GM19099 (cell line): ENCODE results near the gene MALL.

Source experiments
- POLR2A ChIP-seq: IDR thresholded peaks from 3 replicates; pipeline ENCODE4 v1.6.1; 2011; ENCODE audit warnings: low read depth; ENCODE audit not compliant: insufficient read length; ENCODE audit errors: extremely low read depth

Gene MALL

DNA sequence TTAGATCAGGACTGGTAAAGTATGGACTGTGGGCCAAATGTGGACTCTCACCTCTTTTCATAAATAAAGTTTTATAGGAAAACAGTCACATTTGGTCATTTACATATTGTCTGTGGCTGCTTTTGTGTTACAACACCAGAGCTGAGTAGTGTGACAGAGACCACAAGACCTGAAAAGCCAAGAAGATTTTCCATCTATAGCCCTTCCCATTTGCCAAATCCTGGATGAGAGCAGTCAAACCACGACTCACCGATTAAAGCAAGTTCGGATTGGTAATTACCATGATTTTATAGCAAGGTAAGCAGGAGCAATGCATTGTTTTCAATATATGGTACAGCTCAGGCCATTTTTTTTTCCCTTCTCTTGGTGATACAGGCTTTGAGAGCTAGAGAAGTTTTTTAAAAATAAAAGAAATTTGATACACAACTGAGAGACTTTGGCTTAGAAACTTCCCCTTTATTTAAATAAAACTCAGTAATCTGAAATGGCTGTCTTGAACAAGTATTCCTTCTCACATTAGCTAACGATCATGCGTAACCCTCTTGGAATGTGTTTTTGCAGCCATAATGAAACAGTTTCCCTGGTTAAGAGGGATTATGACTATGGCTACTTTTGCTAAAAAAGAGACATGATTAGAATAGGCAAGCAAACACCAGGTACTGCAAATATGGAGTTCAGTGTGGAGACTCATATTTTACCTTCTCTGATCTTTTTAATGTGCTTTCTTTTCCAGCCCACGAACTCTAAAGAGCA is 9.5 kb upstream of the MALL start:
- TF ChIP-seq POLR2A = no peak

DNA sequence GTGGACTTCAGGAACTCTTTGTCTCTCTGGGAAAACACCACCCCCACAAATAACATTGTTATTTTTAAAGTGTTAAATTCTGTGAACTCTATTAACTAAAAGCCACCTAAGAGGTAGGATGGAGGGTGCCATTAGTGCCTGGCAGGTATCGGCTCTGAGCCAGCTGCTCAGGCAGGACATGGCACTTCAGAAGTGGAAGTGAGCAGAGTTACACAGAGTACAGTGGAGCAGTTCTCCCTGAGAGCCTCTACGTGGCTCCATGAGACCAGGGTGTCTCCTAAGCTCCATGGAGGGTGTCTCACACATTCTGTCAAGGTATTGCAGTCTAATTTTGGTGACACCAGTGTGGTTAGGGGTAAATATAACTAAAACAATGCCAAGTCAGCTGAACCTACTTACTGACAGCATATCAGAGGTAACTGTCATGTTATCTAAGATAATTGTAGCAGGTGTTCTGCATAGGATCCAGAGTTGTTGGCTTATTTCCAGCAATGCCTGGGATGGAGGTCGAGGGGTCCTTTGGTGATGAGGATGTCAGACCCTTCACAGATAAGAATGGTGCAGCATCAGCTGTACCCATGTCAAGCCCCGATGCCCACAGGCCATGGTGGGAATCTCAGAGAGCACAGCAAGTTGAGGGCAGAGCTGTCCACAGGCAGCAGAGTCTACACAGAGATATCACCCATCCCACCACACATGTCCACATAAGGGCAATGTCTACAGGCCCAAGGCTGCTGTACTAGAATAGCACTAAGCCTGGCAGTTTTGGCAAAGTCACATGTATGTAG is 8.6 kb upstream of the MALL start:
- TF ChIP-seq POLR2A = no peak

DNA sequence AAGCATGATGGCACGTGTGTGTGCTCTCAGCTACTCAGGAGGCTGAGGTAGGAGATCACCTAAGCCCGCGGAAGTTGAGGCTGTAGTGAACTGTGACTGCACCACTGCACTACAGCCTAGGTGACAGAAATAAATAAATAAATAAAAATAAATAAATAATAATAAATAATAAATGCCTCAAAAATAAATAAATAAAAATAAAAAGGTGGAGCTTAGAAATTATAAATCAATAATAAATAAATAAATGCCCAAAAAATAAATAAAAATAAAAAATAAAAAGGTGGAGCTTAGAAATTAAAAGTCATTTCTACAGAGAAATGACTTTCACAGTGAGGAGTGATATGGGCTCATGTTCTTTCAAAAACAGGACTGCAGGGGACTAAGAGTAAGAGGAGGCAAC is 6.0 kb upstream of the MALL start:
- no peak for TF ChIP-seq POLR2A

DNA sequence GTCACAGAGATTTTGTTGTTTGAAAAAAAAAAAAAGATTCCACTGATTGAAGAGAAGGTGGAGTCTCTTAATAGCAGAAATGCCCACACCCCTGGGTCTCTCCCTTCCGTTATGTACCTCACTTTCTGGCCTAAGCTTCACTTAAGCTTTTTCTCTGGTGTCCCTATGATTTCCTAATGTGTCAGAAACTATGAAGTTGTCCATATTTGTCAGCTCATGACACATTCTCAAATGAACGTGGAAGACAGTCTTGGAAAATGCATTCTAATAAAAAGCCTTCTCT is 5.4 kb upstream of the MALL start:
- no peak for TF ChIP-seq POLR2A

DNA sequence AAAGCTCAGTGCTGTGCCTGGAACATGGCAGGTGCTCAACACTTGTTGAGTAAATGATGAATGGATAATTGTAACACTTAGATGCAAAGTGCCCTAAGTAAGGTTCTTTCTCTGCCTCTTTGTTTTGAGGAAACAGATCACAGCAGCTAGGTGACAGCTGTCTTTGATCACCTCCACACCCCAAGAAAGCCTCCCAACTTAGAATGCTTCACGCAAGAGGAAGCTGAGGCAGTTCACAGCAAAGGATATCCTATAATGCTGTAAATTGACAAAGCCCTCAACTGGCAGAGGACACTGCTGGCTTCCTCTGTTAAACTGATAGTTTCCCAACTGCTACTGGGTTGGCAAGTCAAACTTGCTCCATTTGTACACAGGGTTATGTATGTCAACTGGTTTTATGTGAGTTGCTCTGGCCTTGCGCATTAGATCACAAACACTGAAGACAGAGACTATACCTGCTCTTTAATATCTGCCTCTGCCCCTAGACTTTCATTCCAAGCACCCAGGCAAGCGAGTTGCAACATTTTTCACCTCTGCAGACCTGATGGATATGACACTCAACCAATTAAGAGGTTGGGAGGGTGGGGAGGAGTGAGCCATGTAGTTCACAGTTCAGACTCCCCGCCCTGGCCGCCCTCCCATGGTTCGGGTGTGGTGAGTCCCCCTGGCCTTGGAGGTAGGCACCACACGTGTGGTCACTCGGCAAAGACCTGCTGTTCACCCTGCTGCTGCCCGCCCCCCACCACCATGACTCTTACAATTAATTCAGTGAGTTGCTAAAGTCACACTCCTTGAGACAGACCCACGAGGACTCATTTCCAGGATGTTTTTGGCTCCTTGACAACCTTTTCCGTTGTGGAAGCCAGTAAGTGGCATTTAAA is 4.8 kb upstream of the MALL start:
- no peak for TF ChIP-seq POLR2A

DNA sequence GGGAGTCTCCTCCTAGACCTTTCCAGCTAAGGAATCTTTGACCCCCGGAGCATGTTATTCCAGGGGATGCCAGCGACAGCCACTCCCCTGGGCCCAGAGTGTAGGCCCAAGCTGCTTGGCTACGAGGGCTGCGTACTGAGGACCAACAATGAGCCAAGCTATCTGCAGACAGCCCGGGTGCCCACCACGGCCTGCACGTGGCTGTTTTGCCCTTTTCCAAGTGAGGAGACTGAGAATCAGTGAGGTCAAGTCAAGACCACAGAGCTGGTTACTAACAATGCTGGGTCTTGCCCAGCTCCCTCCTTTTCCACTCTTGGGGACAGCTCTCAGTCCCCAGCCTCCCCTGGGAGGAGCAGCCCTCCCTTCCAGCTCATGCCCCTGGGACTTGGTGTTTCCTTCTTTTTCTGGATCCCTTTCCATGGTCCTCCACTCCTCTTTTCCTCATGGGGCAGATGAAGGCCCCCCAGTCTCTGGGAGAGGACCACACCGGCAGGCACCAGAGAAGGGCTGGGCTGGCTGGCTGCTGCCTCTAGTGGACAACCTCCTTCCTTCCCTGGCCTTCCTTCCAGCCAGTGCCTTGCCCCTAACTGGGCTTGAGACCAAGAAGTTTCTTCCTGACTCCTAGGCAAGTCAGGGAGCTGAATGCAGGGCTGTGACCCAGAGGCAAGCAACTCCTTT is 550 bp upstream of the MALL start:
- no peak for TF ChIP-seq POLR2A

DNA sequence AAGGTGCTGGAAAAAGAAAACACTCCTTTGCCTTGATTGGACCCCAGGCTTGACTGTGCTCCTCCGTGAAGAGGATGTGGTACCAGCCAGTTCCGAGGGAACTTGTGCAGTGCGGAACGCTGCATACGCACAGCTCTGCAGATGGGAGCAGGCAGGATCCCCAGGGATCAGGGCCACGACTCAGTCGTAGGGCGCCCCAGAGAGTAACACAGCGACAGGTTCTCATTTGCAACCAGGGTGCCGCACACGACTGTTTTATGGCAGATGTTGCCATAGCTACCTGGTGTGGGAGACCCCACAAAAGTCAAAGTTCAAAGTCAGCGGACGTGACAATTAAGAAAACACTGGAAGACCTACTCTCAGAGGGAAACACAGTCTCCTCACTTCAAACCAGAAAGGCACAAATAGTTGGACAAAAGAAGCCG is 779 bp downstream of the MALL start:
- TF ChIP-seq POLR2A = no peak

DNA sequence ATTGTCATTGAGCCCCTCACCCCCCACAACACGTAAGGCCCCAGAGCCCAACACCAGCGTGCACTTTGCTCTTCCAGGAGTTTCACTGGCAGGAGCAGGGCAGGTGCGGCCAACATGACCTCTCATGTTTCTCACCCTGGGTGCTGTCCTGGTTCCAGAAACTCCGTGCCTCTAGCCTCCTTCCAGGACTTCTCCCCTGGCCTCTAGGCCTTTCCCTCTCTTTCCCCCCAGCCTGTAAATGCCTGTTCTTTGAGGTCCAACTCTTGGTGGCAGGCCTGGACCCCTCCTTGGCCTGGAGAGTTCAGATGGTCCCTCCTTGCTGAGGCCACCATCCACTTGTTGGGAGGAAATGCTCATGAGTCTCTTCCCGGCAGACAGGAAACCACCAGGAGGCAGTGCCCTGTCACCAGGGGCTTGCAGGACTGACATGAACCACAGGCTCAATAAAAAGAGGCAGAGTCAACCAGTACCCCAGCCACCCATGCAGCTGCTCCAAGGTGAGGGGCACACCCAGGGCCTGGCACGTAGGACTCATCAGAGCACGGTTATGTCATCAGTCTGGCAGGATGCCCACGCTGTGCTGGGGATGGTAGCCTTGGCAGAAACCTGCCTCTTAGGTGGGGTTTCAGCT is 1.5 kb downstream of the MALL start:
- no peak for TF ChIP-seq POLR2A

DNA sequence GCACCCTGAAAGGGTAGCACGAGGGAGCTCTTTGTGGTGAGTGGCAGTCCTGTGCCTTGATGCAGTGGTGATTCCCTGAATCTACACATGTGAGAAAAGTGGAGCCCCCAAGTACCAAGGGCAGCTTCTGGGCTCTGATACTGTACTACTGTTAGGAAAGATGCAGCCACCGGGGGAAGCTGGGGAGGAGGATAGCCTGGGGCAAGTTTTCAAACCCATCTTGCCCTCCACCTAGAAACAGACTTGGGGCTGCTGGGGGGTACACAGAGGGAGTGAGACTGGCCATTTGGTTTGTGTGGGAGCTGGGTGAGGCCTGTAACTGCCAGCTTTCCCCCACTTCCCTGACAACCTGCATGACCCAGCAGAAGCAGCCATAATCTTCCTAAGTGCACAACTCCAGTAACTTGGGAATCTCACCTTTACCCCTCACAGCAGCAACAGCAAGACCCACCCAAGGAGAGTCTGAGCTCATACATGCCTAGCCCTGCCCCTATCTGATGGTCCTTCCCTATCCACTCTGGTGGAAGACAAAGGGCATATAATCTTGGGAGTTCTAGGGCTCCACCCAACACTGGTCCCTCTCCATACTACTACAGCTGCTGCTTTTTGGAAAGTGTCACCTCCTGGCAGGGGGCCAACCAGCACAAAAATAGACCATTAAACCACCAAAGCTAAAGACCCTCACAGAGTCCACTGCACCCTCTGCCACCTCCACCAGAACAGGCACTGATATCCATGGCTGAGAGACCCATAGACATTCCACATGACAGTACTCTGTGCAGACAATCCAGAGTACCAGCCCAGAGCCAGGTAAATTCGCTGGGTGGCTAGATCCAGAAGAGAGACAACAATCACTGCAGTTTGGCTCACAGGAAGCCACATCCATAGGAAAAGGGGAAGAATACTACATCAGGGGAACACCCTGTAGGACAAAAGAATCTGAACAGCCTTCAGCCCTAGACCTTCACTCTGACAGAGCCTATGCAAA is 8.2 kb downstream of the MALL start:
- no peak for TF ChIP-seq POLR2A

DNA sequence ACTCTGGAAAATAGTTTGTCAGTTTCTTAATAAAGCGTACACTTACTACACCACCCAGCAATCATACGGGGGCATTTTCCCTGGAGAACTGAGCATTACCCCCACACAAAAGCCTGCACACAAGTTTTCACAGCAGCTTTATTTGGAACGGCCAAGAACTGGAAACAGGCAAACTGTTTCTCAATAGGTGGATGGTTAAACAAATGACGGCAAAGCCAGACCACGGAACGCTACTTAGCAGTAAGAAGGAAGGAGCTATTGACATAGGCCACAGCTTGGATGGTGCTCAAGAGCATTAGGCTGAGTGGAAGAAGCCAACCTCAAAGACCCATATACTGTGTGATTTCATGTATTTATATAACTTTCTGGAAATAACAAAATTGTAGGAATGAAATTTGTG is 9.0 kb downstream of the MALL start:
- no peak for TF ChIP-seq POLR2A

DNA sequence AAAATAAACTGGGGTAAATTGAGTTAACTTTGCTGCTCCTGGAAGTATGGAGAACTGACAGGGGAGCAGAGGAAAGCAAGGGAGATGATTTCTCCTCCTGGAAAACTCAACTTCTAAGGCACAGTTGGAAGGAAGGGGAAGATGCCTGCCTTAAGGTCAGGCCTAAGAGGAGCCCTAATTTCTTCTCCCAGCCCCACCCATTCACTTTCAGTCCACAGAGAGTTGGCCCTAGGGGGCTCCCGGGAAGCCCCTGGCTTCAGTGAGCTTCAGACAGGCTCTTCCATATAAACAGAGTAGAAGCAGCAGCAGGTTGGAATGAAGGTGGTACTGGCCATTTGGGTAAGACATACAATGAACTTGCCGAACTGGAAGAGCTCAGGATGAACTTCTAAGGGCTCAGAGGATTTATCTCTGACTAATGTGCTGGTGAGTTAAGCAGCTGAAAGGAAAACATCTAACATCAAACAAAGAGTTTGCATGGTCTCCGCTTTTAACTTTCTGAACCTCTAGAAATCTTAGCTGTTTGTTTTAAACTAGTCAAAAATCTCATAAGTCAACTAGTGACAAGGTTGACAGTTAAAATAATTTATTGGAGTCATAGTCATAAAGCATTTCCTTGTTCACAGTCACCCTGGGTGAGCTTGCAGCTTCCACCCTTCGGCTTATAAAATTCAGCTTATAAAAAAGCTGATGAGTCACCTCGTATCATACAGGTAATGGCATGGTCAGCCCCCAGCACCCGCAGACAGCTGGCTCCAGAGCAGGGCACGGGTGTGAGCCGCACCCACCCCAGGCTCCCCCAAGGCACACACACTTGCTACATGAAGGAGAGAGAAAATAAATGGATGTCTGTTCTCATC is 9.8 kb downstream of the MALL start:
- TF ChIP-seq POLR2A = no peak

DNA sequence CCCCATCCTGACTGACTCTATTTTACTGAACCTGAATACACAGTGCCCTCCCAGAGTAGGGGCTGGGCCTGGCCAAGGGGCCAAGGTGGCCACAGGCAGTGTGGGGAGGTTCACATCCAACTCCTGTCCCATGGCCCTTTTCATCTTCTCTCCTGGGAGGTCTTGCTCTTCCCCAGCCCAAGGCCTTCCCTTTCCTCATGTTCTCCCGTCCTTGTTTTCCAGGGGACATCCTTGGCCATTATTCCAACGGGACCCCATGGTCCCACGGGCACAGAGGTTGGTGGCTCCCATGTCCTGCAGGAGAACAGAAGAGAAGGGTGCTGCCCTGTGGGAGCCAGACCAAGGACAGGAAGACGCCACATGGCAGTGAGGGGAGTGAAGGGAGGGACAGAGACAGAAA is 10.4 kb downstream of the MALL start:
- no peak for TF ChIP-seq POLR2A
